Astrocyte (in vitro differentiated cells and primary cell): ENCODE results near the gene PLD4.

ENCODE experiments used
- EZH2 ChIP-seq: IDR thresholded peaks from 2 replicates; pipeline ENCODE4 v1.6.1; 2012; ENCODE audit warnings: mild to moderate bottlenecking, low read length, inconsistent platforms; ENCODE audit not compliant: insufficient read depth
- TF ChIP-seq, protein P1 (sequence below): IDR thresholded peaks from 2 replicates; pipeline ENCODE4 v1.5.1; 2011; ENCODE audit warnings: low read depth, mild to moderate bottlenecking, inconsistent platforms, low read length, moderate library complexity; ENCODE audit not compliant: insufficient read depth

DNA sequence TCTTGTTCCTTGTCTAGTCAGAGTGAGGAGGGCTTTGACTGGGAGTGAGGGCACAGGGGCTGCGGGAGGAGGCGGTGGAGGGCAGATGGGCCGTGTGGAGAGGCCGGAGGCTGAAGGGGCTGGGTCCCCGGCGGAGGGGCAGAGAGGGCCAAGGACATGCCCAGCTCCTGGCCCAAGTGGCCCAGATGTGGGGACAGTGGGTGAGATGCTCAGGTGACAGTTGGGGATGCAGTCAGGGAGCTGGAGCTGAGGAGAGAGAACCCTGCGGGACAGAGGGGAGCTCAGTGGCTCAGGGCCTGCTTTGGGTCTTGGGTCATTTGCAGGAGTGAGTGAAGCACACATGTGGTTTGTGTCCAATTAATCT is 26.5 kb upstream of the PLD4 start:
- no peak for TF ChIP-seq EZH2
- TF ChIP-seq, protein P1, sequence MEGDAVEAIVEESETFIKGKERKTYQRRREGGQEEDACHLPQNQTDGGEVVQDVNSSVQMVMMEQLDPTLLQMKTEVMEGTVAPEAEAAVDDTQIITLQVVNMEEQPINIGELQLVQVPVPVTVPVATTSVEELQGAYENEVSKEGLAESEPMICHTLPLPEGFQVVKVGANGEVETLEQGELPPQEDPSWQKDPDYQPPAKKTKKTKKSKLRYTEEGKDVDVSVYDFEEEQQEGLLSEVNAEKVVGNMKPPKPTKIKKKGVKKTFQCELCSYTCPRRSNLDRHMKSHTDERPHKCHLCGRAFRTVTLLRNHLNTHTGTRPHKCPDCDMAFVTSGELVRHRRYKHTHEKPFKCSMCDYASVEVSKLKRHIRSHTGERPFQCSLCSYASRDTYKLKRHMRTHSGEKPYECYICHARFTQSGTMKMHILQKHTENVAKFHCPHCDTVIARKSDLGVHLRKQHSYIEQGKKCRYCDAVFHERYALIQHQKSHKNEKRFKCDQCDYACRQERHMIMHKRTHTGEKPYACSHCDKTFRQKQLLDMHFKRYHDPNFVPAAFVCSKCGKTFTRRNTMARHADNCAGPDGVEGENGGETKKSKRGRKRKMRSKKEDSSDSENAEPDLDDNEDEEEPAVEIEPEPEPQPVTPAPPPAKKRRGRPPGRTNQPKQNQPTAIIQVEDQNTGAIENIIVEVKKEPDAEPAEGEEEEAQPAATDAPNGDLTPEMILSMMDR, result no peak
